ENCODE results near the gene THADA.
"Not testable (repeated sequence)": the region's sequence is repeated elsewhere in the genome, so short reads cannot be mapped to it uniquely, and the experiment has no call there.

Gene THADA

DNA sequence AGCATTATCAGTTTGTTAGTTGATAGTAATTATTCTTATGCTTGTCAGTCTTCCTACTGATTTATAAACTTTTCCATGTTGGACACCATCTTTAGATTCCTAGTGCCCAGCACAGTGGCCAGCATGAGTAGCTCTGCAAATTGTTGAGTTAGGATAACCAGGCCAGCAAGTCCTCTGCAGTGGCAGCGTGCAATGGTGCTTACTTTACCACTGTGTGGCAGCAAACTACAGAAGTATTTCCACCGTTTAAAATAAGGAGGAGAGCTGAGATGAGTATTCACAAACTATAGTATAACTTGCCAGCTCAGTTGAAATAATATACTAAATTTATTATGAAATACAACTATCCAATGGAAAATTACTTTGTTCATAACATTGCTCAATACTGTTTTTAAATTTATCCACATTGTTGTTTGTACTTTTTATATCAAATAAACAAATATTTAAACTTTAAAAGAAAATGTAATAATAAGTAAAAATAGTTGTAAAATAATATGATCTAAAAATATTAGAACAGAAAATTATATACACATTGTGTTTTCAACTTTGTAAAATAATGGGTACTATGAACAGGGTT lies 9.3 kb upstream of the THADA start:
- DNase-seq (ENCODE audit: low spot score), result no peak

DNA sequence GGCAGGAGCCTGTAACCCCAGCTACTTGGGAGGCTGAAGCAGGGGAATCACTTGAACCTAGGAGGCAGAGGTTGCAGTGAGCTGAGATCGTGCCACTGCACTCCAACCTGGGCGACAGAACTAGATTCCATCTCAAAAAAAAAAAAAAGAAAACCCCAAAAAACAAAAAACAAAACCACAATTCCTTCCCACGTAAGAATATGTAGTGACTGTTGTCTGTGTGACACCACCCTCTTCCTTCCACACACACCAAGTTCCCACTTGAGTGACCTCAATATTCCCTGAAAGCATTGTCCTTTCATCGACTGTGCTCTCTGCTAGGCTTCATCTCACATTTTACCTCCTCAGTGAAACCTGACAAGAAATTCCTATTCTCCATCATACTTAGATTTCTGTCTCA lies 8.8 kb upstream of the THADA start:
- DNase-seq (ENCODE audit: low spot score), result no peak

DNA sequence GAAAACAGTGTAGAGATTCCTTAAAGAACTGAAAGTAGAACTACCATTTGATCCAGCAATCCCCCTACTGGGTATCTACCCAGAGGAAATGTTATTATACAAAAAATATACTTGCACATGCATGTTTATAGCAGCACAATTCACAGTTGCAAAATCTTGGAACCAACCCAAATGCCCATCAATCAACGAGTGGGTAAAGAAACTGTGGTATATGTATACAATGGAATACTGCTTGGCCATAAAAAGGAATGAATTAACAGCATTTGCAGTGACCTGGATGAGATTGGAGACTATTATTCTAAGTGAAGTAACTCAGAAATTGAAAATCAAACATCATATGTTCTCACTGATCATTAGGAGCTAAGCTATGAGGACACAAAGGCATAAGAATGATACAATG lies 4.8 kb upstream of the THADA start:
- not testable (repeated sequence) for DNase-seq (ENCODE audit: low spot score)

DNA sequence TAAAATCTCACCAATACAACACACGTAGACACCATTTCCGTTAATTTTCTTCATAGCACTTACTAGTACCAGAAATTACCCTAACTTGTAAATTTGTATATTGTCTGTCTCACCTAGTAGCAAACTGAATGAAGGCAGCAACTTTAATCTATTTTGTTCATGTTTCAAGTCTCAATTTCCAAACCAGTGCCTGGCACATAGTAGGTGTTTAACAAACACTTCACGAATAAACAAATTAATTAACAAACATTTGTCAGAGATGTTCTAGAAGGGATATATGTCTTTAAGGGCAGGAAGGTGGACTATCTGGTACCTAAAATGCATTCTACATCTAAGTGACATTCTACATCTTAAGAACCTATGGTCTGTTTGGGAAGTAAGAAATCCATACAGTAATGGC lies 963 bp downstream of the THADA start:
- no peak for DNase-seq (ENCODE audit: low spot score)

DNA sequence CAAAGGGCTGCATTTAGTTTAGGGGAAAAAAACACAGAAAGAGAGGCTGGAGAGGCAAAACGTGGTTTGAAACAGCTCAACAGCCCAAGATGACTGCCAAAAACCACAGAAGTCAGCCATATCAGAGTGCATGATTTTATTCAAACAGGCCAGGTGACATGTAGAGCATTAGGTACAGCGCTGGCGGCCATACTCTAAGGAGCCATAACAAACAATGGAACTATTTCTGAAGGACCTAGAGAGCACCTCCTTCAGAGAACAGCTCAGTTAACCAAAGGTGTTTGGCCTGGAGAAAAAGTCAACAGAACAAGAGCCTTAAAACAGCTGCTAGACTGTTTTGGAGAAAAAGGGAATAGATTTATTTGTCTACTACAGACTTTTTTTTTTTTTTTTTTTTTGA lies 2.6 kb downstream of the THADA start:
- DNase-seq (ENCODE audit: low spot score), result no peak

DNA sequence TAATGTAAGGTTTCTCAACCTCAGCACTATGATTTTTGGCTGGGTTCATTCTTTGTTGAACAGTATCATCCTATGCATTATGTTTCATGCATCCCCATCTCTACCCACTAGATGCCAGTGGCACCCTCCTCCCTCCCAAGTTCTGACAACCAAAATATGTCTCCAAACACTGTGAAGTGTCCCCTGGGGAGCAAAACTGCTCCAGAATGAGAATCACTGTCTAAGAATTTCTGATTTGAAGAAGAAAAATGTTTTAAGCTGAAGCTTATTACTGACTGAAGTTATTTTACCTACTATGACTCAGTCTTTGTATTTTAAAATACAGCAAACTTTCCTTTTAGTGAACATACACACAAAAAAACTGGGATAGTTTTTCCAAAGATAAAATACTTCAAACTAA lies 3.4 kb downstream of the THADA start:
- no peak for DNase-seq (ENCODE audit: low spot score)

DNA sequence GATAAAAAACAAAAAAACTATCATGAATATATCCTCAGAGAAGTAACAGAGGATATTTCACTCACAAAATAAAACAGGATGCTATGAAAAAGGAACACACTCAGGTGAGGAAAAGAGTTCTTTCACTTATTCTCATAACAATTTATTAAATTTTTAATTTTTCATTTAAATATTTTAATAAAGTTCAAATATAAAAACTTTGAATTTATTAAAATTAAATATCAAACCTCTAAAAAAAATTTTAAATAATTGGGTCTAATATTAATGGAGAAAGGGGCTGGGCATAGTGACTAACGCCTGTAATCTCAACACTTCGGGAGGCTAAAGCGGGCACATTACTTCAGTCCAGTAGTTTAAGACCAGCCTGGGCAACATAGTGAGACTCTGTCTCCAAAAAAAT lies 10.1 kb downstream of the THADA start:
- DNase-seq (ENCODE audit: low spot score), result no peak

DNA sequence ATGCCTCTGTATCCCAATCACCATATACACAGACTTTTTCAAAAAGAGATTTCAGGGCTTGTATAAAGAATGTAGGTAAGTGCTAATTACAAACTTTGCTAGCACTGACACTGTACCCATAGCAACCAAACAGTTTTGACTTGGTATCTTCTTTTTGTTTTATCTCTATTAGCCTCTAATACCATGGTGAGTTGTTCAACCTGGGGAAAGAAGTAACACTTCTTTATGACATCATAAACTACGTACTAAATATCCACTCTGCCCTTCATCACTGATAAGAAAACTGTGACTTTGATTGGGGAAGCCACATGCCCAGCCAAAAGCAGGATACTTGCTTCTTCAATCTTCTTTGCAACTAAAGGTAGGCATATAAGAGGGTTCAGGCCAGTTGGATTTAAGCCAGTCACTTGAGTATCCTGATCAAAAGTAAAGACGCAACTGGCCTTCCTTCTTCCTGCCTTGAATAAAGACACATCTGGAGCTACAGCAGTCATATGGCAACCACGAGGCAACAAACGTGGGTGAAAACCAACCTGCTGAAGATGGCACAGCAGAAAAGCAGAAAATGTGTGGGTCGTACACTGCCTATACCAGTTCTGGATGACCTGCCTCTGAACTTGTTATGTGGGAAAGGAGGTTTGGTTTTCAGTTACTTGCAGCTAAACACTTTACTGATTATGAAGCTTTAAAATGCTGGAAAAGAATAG lies 16.4 kb downstream of the THADA start:
- DNase-seq (ENCODE audit: low spot score), result no peak

DNA sequence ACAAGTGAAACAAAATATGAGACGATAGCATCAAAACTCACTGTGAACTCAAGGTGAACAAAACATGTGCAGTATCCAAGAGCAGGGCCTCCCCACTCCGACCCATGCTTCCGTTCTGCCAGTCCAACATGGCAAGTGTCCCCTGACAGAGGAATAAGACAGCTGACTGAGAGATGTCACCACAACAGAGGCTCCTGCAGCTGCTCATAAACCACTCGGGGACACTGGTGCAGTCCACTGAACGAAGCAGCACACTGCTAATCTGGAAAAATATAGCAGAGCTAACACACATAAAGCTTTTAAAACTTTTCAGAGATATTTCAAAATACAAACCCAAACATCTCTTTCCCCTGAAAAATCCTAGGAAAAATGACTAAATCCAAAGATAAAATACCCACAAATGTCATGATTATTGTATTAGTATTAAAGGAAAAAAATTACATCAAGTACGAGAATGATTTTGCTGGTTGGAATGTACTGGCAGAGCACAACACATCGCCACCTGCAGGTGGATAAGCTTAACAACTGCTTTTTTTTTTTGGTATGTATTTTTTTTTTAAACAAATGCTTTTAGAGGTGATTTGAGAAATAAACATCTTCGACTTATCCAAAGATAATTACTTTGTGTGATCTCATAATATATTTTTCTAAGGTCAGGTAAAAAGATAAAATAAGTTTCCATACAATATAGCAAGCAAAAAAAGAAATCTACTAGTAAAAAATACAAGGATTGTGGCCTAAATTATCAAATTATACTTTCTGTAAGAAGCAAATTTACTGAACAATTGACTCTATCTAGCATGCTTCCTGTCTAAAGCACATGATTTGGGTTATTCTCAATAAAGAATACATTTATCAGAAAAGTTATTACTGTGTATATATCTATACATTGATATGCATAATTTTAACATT lies 18.6 kb downstream of the THADA start:
- no peak for DNase-seq (ENCODE audit: low spot score)

DNA sequence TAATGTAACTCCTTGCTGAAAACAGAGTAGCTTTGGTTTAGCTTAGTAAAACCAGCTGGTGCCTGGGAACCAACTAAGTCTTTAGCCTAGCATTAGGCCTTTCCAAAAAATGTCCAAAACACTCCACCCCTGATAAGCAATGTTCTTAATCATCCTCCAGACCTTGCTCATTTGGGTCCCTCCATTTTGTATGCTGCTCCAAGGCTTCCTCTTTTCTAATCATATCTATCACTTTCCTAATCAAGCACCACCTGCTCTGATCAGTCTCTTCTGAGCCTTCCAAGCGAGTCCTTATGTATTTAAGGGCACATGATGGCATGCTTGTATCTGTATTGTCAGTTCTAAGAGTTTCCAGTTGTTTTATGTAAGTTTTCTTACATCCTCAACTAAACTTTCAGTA lies 23.6 kb downstream of the THADA start:
- DNase-seq (ENCODE audit: low spot score), result no peak

DNA sequence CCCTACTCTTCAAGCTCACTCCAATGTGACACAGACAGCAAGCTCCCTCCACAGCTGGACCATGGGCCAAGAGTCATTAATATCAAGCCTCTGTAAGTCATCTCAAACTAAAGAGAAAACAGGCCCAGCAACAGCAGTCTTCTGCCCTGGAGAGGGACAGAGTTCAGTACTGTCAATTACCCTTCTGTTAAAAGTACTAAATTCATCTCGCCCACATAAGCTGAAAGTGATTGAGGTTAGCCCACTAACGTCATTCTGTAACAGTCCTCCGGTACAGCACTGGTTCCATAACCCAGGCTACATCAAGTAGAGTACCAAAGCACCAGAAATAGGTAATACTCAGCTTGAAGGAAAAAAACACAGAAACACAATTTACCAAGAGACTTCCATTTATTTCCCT lies 25.9 kb downstream of the THADA start:
- DNase-seq (ENCODE audit: low spot score), result no peak

DNA sequence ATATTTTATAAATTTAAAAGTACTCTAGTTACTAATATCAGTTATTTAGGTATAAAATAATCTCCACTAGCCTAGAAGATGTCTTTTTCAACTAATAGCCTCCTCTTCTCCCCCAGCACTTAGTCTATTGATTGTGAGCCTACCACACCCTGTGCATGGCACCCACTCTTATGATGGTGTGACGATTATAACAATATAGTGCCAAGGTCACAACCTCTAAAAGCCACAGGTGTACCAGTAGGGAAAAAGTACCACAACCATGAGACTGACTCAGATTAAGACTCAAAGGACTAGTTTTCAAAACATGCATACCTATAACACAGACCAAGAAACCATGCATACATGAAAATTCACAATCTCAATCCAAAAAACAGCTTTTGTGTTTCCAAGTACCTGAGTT lies 27.6 kb downstream of the THADA start:
- DNase-seq (ENCODE audit: low spot score), result no peak

DNA sequence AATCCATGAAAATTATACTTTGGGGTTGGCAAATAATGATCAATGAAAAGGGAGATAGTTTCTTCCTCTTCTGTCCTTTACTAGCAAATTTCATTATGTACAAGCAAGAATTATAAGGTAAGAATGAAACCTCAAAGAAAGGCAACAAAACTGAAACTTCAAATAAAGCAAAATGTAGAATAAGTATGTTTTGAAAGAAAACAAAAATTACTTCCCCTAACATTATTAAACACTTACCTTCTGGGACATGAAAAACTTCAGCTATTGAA lies 29.4 kb downstream of the THADA start:
- no peak for DNase-seq (ENCODE audit: low spot score)

DNA sequence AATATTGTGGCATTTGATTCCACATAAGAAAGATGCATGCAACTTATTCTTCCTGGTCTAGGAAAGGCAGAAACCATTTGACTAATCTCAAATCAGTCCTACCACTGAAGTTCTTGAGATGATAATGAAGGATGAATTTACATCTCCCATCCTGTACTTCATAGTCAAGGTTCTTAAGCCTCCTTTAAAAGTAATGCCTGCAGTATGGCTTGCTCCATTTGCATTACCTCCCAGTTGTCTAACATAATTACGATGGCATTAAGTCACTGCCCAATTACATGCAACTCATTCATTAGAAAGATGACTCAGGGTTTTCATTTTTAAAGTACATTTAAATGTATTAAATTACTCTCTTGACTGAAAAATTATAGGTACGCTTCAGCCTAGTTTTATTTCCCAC lies 32.2 kb downstream of the THADA start:
- DNase-seq (ENCODE audit: low spot score), result no peak

DNA sequence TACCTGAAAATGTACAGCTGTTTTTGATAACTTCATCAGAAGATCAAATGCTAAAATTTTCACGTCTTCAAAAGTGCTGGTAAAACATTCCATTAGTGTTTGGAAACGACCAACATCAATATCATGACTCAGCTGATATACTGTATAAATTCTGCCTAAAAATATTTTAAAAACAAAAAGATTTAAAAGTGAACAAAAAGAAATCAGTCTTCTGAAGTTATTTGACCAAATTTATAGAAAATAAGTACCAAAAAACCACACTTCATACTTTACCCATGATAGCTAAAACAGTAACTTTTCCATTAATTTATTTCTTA lies 35.6 kb downstream of the THADA start:
- DNase-seq (ENCODE audit: low spot score), result no peak

DNA sequence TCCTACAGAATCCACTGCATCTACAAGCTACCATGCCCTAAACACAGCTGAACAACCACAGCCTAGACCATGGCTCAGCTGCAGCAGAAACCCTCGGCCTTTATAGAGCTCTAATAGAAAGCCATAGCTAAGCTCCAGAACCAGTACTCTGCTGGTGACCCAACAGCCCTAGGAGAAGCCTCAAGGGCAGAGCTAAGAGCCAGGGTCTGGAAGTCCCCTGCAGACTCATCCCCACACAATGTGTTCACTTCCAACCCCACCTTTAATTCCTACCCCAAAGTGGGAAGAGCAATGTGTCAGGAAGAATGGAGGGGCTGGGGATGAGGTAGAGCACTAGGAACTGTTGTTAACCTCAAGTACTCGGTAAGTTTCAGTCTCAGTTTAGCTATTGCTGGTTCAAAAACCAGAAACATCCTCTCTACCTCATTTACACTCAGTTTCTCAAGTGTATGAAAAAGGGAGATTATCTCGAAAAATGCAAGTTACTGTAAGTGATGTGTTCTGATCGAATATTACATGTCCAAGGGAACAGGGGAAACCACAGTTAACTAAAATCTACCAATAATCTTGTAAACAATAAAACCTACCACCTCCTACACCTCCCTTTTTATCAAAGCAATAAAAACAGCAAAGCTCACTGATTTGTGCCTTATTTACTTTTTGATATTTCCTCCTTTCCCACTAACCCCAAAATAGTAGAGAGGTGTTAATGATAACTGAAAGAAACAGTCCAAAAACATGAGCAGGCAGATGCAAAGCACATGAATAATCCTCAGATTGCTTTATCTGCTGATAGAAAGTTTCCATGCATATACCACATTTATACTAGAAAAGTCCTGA lies 36.2 kb downstream of the THADA start:
- no peak for DNase-seq (ENCODE audit: low spot score)

DNA sequence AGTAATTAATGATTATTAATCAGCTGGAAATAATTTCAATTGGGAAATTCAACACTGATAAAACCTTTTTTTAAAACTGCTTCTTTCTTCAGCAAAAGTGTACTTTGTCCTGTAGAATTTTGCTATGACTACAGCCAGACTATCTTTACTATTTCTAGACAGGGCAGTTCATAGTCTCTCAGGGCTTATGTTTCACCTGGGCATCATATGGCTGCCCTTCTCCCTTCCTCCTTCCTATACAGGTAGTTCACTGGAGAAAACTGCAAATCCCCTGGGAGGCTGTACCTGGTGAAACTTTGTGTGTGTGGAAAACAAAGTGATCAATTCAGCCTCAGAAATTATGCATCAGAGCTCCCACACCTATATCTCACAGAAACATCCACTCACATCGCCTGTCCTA lies 38.6 kb downstream of the THADA start:
- no peak for DNase-seq (ENCODE audit: low spot score)

DNA sequence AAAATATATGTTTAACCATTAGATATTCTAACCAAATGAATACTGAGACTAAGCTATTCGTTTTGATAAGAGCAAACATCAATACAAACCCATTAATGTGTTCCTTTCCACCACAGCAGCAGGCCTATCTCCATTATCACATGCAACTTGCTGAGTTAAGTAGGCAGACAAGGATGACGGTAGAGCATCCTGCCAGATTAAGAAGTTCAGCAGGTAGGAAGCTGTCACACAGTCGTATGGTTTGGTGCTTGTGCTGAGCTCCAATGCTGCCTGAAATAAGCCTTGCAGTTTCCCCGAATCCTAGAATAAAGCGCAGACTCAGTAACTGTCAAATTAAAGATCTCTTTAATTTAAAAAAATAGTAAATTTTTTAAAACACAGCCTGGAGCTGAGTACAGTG lies 39.6 kb downstream of the THADA start:
- DNase-seq (ENCODE audit: low spot score), result peak; percentile 49

DNA sequence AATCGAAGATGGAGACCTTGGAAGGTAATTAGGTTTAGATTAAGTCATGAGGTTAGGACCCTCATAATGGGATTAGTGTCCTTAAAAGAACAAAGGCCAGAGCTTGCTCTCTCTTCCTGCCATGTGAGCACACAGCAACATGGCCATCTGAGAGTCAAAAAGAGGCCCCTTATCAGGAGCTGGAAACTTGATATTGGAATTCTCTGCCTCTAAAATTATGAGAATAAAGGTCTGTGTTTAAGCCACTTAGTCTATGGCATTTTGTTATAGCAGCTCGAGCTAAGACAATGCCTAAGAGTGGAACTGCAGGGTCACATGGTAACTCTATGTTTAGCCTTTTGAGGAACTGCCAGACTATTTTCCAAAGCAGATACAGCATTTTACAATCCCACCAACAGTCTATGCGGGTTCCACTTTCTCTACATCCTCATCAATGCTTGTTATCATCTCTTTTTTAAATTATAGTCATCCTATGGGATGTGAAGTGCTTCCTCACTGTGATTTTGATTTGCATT lies 42.4 kb downstream of the THADA start:
- no peak for DNase-seq (ENCODE audit: low spot score)

DNA sequence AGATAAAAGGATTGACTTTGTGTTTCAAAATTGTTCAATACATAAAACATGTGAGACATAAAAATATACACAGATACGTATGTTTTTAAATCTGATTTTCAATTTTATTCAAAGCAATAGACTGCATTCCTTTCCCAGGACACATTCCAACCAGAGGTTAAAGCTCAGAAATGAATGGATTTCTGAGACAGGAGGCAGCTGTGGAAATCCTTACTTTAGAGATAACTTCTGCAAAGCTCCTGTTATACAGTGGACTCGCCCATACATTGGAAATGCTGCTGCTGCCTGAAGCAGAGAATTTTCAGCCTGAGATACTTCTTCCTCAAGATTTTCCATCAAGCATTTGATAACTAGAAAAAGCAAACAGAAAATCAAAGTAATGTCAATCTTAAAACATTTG lies 43.8 kb downstream of the THADA start:
- DNase-seq (ENCODE audit: low spot score), result no peak

DNA sequence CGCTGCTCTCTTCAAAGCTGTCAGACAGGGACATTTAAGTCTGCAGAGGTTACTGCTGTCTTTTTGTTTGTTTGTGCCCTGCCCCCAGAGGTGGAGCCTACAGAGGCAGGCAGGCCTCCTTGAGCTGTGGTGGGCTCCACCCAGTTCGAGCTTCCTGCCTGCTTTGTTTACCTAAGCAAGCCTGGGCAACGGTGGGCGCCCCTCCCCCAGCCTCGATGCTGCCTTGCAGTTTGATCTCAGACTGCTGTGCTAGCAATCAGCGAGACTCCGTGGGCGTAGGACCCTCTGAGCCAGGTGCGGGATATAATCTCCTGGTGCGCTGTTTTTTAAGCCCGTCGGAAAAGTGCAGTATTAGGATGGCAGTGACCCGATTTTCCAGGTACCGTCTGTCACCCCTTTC lies 47.5 kb downstream of the THADA start:
- not testable (repeated sequence) for DNase-seq (ENCODE audit: low spot score)

DNA sequence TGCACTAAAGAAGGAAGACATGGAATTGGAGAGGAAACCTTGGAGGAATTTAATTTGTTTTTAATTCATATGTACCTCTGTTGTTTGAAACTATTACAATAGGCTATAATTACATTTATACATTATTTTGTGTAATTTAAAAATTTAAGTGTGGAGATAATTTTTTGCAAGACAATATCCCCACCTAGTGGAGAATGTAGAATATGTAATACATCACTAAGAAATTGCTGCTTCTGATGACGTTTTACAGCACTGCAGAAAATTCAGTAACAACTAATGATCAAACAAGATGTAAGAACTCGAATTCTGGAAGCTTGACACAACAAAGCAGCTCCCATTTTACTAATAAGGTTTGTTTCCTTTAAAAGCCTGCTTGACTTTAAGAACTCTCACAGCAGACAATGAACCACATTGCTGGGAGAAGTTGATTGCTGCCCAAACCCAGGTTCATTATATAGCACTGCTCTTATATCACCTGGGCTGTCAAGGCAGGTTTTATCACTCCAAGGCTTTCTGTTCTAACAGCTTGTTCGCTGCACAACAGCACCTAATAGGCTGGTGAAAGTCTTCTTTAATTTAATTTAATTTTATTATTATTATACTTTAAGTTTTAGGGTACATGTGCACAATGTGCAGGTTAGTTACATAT lies 53.4 kb downstream of the THADA start:
- no peak for DNase-seq (ENCODE audit: low spot score)
